ENCODE results near the gene ABHD12B.
"Not testable (repeated sequence)": the region's sequence is repeated elsewhere in the genome, so short reads cannot be mapped to it uniquely, and the experiment has no call there.

GRCh38 chr14:50919524-50919923, 47.7 kb downstream of the ABHD12B start:
- not testable (repeated sequence) for TF ChIP-seq POLR2AphosphoS5 (IDR thresholded peaks at IDR 0.05; ENCODE audit: low read depth, low read length); CTCF (IDR thresholded peaks at IDR 0.05); SIN3A (IDR thresholded peaks at IDR 0.05; ENCODE audit: borderline replicate concordance, insufficient read depth, low read depth, low read length); REST (IDR thresholded peaks at IDR 0.05; ENCODE audit: insufficient read depth in 1 of 2, low read depth in 2 of 2, low read length in 1 of 2); TCF7L2 (IDR thresholded peaks at IDR 0.05; ENCODE audit: low read depth, low read length)

Measured in Panc1 (cell line).